ENCODE results near the gene KRTAP12-2. TPM values are rescaled to one million over a fixed set of nuclear protein-coding genes. Genes with fewer than 3 reads are reported as not detected.
"Not testable (repeated sequence)": the region's sequence is repeated elsewhere in the genome, so short reads cannot be mapped to it uniquely, and the experiment has no call there.

The KRTAP12-2 gene
- total RNA-seq, 1 experiment from 2014 or later: not detected

DNA sequence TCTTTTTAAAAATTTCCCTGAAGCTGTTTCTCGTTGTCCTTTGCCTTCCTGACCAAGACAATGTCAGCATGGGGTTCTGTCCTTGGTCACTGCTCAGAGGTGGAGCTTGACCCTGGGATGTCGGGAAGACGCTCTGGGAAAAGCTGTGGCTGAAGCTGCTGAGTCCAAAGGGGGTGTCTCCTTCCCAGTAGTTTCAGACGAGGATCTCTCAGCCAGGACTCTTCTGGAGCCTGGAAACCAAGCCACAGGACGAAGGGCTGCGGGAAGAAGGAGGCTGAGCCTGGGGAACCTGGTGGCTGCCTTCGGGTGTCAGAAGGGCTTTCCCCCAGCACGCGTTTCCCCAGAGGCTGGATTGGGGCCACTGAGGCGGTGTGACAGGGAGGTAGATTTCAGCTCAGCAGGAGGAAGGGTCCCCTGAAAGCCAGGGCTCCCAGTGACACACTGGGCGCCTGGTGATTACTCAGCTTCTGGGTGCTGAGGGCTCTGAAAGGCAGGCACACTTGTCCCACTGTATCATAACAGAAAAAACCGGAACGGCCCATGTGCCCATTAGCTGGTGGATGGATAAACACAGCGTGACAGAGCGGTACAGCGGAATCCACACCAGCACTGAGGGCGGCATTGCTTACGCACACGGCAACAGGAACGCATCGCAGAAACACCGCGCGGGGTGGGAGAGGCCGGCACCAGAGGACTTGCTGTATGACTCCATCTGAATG, 20.3 kb upstream of the KRTAP12-2 start:
- DNase-seq (ENCODE audit: low spot score): no peak
- in situ Hi-C loops (cut with HindIII; ENCODE audit: low sequenced_read_pairs): no loop called here

DNA sequence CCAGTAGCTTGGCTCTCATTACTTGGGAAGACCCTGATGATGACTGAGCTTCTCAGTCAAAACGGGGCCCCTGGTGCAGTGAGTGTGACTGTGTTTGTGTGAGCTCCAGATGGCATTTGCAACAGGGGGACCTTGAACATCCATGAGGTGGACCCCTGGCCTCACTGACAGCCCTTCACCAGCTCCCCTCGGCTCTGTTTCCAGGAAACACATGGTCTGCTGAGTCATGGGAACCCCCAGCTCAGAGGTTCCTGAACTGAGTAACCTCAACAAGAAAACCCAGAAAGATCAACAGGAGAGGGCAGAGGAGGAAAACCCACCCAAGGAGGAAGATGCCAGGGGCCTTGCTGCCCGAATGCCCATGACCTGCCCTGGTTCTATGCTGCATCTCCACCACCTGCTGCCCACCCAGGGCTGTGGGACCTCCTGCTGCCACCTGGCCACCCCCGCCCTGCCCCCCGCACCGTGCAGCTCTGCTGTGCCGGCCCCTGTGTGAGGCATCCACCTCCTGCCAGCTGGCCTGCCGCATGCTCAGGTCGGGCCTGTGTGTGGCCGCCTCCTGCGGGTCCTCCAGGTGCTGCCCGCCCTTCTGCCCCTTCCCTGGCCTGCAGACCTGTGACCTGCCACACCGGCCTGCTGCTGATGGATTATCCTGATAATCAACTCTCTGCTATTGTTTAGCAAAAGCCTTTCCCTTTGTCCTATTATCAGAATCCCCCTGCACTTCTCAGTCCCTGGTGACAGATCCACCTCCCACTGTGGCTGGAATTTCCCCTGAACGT, 19.5 kb upstream of the KRTAP12-2 start:
- DNase-seq (ENCODE audit: low spot score): no peak
- in situ Hi-C loops (cut with HindIII; ENCODE audit: low sequenced_read_pairs): no loop called here

DNA sequence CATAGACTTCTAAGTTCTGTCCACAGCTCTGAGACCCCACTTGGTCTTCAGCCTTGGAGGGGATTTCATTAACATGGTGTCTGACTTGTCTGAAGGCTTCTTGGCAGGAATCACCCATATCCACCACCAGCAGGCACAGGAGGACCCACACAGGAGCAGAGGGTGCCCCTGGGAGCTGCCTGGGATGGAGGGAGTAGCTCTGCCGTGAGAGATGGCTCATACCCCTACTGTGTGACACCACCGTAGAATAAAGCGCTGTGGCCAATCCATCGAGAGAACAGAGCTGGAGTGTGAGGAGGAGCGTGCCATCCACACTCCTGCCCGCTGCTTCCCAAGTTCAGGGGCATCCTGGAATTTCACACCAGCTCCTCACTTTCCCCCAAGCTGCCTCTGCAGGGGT, 18.3 kb upstream of the KRTAP12-2 start:
- in situ Hi-C loops (cut with HindIII; ENCODE audit: low sequenced_read_pairs); DNase-seq (ENCODE audit: low spot score): not testable (repeated sequence)

DNA sequence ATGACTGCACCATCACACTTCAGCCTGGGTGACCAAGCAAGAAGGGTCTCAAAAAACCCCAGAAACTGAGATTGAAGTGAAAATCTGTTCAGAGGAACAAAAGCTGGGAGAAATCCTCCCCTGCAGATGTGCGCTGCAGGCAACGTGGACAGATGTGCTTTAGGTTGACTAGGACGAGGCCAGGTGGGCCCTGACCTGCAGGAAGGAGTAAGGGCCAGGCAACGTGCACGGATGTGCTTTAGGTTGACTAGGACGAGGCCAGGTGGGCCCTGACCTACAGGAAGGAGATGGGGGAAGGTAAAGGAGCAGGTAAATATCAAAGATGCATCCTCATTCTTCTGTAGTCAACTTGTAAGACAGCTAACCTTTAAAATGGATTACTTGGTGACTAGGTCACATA, 17.8 kb upstream of the KRTAP12-2 start:
- no peak for DNase-seq (ENCODE audit: low spot score)
- in situ Hi-C loops (cut with HindIII; ENCODE audit: low sequenced_read_pairs): no loop called here

DNA sequence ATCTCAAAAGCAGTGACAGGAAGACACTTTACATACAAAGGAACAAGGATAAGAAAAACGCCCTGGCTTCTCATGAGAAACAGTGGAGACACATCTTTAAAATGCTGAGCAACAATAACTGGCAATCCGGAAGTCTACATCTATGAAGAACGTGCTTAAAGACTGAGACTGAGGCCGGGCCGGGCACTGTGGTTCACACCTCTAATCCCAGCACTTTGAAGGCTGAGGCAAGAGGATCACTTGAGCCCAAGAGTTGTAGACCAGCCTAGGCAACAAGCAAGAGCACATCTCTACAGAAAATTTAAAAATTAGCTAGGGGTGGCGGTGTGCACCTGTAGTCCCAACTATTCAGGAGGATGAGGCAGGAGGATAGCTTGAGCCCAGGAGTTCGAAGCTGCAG, 17.4 kb upstream of the KRTAP12-2 start:
- in situ Hi-C loops (cut with HindIII; ENCODE audit: low sequenced_read_pairs): no loop called here
- no peak for DNase-seq (ENCODE audit: low spot score)

DNA sequence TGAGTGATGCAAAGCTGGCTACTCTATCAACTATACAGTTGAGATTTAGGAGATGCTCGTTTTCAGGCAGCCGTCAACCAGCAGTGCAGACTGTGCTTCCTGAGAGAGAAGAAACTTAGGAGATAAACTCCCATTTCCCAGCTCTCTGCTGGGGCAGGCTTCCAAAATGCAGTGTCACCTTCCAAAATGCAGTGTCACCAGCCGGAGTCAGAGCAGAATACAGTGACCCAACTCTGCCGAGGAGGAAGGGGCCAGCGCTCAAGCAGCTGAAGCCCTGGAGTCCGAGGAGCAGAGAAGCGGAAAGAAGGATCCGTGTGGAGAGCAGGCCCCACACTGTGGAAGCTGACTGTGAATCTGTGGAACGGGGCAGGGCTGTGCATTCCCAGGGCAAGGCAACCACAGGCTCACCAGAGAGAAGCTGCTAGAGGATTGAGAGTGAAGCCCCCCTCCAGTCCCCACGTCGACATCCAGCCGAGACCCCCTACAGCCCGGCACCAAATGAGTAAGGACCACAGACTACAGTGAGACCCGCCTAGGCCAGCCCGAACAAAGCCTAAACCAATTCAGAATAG, 15.9 kb upstream of the KRTAP12-2 start:
- in situ Hi-C loops (cut with HindIII; ENCODE audit: low sequenced_read_pairs): no loop called here
- no peak for DNase-seq (ENCODE audit: low spot score)

DNA sequence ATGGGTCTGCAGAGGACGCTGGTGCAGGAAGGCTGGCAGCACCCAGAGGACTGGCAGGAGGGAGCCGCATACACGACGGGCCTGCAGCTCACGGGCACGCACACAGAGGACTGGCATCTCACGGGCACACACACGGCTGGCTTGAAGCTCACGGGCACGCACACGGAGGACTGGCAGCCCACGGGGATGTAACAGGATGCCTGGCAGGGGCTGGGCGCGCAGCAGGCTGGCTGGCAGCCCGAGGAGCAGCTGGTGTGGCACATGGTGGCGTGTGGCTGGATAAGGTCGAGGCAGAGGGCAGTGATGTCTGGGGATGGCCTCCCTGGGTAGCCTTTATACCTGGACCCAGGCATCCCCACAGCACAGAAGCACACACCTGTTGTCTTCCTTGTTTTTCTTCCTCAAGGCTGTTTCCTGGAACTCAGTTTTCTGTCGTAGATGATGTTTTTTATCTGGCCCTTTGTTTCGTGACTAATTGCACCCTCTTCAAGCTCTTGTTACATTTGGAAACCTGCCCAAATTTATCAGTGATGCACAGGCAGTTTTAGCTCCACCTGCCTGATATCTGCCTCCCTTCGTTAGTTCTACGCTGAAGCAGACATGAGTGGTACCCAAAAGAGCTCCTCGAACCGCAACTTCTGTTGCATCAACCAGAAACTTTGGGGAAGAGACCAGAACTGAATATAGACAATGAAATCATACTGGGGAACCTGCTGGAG, 15.3 kb upstream of the KRTAP12-2 start, which contains the start of gene KRTAP12-1:
Gene KRTAP12-1 (minus strand): TSS at position 303 of the 719 bp plus-strand sequence. CDS start 40 bp downstream, at position 263.
- no peak for DNase-seq (ENCODE audit: low spot score)
- in situ Hi-C loops (cut with HindIII; ENCODE audit: low sequenced_read_pairs): no loop called here

DNA sequence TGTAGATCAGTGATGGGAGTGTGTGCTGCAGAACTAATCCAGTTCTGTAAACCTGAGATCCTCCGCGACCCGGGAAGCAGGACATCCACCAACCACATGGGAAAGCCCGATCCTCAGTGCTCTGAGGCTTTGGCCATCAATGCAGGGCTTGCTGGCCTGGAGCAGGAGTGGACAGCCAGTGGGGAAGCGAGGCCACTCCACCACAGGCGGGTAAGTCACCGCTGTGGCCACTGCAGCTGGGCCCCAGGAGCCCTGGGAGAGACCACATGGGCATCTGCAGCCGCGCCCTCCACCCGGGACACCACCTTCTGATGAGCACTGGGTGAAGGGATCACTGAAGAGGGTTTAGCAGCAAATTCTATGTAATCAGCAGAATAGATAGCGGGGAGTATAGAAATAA, 14.4 kb upstream of the KRTAP12-2 start:
- in situ Hi-C loops (cut with HindIII; ENCODE audit: low sequenced_read_pairs): no loop called here
- no peak for DNase-seq (ENCODE audit: low spot score)

GRCh38 chr21:44677881-44678280, 11.2 kb upstream of the KRTAP12-2 start:
- DNase-seq (ENCODE audit: low spot score): no peak
- in situ Hi-C loops (cut with HindIII; ENCODE audit: low sequenced_read_pairs): no loop called here

DNA sequence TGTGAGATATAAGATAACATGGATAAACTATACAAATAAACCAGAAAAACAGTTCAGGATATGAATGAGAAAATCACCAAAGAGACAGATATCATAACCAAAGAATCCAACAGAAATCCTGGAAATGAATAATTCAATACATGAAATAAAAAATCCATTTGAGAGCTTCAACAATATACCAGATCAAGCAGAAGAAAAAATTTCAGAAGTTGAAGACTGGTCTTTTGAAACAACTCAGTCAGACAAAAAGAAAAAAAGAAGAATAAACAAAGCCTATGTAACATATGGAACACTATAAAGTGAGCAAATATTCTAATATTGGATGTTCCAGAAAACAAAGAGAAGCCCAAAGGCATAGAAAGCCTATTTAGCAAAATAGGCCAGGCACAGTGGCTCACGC, 5.2 kb upstream of the KRTAP12-2 start:
- no peak for DNase-seq (ENCODE audit: low spot score)
- in situ Hi-C loops (cut with HindIII; ENCODE audit: low sequenced_read_pairs): no loop called here

GRCh38 chr21:44670642-44671432, 4.1 kb upstream of the KRTAP12-2 start:
- in situ Hi-C loops (cut with HindIII; ENCODE audit: low sequenced_read_pairs): no loop called here
- no peak for DNase-seq (ENCODE audit: low spot score)

DNA sequence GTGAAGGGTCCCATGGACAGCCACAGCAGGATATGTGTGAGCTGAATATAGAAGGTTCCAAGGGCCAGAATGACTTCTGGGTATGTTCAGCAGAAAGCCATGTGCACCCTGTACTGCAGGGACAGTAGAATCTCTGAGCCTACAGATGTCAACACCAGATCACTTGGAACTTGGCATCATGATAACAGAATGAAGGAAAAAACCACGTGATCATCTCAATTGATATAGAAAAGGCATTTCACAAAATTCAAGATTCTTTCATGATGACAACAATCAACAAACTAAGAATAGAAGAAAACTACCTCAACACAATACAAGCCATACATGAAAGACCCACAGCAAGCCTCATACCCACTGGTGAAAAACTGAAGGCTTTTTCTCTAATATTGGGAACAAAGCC, 885 bp upstream of the KRTAP12-2 start:
- no peak for DNase-seq (ENCODE audit: low spot score)
- in situ Hi-C loops (cut with HindIII; ENCODE audit: low sequenced_read_pairs): no loop called here

GRCh38 chr21:44664691-44665090, 2.0 kb downstream of the KRTAP12-2 start:
- in situ Hi-C loops (cut with HindIII; ENCODE audit: low sequenced_read_pairs): no loop called here
- DNase-seq (ENCODE audit: low spot score): no peak

- DNase-seq (ENCODE audit: low spot score); in situ Hi-C loops (cut with HindIII; ENCODE audit: low sequenced_read_pairs): not testable (repeated sequence)
Observed at GRCh38 chr21:44661567-44661966, 5.2 kb downstream of the KRTAP12-2 start.

GRCh38 chr21:44658913-44659595, 7.7 kb downstream of the KRTAP12-2 start:
- DNase-seq (ENCODE audit: low spot score): no peak
- in situ Hi-C loops (cut with HindIII; ENCODE audit: low sequenced_read_pairs): no loop called here

DNA sequence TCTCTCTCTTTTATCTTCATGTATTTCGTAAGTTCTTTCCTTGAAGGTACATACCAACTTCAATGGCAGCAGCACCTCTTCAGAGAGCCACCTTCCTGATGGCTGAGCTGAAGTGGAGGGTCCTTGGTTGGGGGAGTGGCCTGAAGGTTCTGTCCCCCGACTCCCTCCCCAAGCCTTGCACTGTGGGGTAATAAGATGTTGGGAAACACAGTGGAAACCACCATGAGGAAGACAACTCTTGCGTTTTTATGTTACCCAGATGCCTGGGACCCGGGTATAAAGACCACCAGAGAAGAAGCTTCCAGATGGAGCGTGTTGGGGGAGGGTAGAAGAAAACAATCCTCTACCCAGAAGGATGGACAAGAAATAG, 8.2 kb downstream of the KRTAP12-2 start:
- no peak for DNase-seq (ENCODE audit: low spot score)
- in situ Hi-C loops (cut with HindIII; ENCODE audit: low sequenced_read_pairs): no loop called here

- DNase-seq (ENCODE audit: low spot score): no peak
- in situ Hi-C loops (cut with HindIII; ENCODE audit: low sequenced_read_pairs): no loop called here
Observed at GRCh38 chr21:44657635-44658540, 8.8 kb downstream of the KRTAP12-2 start, which contains the start of gene KRTAP12-3. Gene KRTAP12-3, plus strand, starts transcription at chr21:44657932. Its CDS starts 48 bp downstream, at chr21:44657980.
